GM08714 (cell line): ENCODE data around the gene CALML6.

ENCODE experiments used
- H3K4me3 ChIP-seq: fragments of 200-500 bp; sonication (Bioruptor generic); 2 replicates; pipeline ENCODE4 v1.5.1; 2014; ENCODE audit warnings: mild to moderate bottlenecking, low read length, inconsistent platforms
- ZNF274 ChIP-seq: IDR thresholded peaks from 2 replicates; pipeline ENCODE4 v1.6.1; 2012; ENCODE audit warnings: mild to moderate bottlenecking, low read depth, low read length

CALML6 gene

GRCh38 chr1:1937061-1937460 is 22.0 kb downstream of the CALML6 start:
- no peak overlapping the region for H3K4me3 ChIP-seq
- no peak for TF ChIP-seq ZNF274

- no peak for TF ChIP-seq ZNF274
- no peak overlapping the region for H3K4me3 ChIP-seq
Measured at GRCh38 chr1:1937549-1938275, 22.7 kb downstream of the CALML6 start.

GRCh38 chr1:1938276-1938573 is 23.2 kb downstream of the CALML6 start:
- H3K4me3 ChIP-seq, result no peak overlapping the region
- no peak for TF ChIP-seq ZNF274

- TF ChIP-seq ZNF274, result no peak
Measured at GRCh38 chr1:1938613-1939295, 23.7 kb downstream of the CALML6 start.

GRCh38 chr1:1939296-1940122 is 24.4 kb downstream of the CALML6 start:
- no peak for TF ChIP-seq ZNF274

More at GRCh38 chr1:1938613-1939295, 23.7 kb downstream of the CALML6 start:
- no peak overlapping the region for H3K4me3 ChIP-seq

GRCh38 chr1:1940123-1940425 is 25.0 kb downstream of the CALML6 start:
- H3K4me3 ChIP-seq, result no peak overlapping the region
- no peak for TF ChIP-seq ZNF274

More at GRCh38 chr1:1939296-1940122, 24.4 kb downstream of the CALML6 start:
- H3K4me3 ChIP-seq, result no peak overlapping the region

- no peak overlapping the region for H3K4me3 ChIP-seq
- no peak for TF ChIP-seq ZNF274
Measured at GRCh38 chr1:1941211-1941841, 26.3 kb downstream of the CALML6 start.

GRCh38 chr1:1941868-1942752 is 27.1 kb downstream of the CALML6 start:
- H3K4me3 ChIP-seq, result no peak overlapping the region
- TF ChIP-seq ZNF274, result no peak

GRCh38 chr1:1942753-1943656 is 27.9 kb downstream of the CALML6 start:
- no peak for TF ChIP-seq ZNF274
- H3K4me3 ChIP-seq, result no peak overlapping the region

GRCh38 chr1:1943834-1944570 is 28.9 kb downstream of the CALML6 start:
- no peak for TF ChIP-seq ZNF274
- H3K4me3 ChIP-seq, result no peak overlapping the region

- TF ChIP-seq ZNF274, result no peak
- no peak overlapping the region for H3K4me3 ChIP-seq
Measured at GRCh38 chr1:1945782-1946393, 30.8 kb downstream of the CALML6 start.

- no peak for TF ChIP-seq ZNF274
- H3K4me3 ChIP-seq, result no peak overlapping the region
Measured at GRCh38 chr1:1946540-1946939, 31.5 kb downstream of the CALML6 start.
